Suppressor macrophage (primary cell): Measurements from ENCODE around the gene LRRC55.

Experiments used
- DNase-seq, 4 experiments: peaks; one replicate each; pipeline ENCODE4 v3.0.0-alpha.2; 2020 to 2022
- total RNA-seq, 17 experiments: gene quantifications; one replicate each; lab custom pipeline; 2026; ENCODE audit warnings: mixed read lengths in 6 of 17, inconsistent platforms in 3 of 17; lab: John Stamatoyannopoulos, UW

LRRC55 gene
- total RNA-seq = 0 to 2.4 (median 0) reads per million in 17 experiments

DNA sequence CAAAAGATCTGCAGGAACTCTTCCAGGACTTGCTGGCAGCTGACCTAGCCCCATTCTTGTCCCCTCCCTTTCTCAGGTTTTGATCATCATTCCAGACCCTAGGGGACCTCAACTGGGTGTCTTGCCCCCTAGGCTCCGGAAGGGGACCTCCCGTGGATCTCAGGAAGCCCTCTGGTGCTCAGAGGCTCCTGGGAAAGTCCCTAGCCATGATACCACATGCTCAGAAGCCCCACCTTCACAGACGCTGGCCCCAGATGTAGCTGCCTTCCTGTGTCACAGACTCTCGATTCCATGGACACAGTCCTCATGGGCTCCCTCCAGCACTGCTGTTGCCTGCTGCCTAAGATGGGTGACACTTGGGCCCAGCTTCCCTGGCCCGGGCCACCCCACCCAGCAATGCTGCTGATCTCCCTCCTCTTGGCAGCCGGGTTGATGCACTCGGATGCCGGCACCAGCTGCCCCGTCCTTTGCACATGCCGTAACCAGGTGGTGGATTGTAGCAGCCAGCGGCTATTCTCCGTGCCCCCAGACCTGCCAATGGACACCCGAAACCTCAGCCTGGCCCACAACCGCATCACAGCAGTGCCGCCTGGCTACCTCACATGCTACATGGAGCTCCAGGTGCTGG is at the start of gene LRRC55:
Gene LRRC55, plus strand, starts transcription at position 276 of the 628 bp plus-strand sequence. Its CDS starts 70 bp downstream, at position 346.
- DNase-seq = no peak

GRCh38 chr11:57133366-57134038 is 48.3 kb upstream of the LRRC55 start:
- DNase-seq = no peak

DNA sequence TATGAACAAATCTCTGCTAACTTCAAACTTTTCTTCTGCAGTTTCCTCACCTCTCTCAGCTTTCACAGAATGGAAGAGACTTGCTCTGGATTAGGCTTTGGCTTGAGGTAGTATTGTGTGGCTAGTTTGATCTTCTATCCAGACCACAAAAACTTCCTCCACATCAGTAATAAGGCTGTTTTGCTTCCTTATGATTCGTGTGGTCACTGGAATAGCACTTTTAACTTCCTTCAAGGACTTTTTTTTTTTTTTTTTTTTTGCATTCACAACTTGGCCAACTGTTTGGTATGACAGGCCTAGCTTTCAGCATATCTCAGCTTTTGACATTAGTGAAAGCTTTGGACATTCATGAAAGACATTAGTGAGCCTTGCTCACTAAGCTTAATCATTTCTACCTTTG is 47.5 kb upstream of the LRRC55 start:
- no peak for DNase-seq

DNA sequence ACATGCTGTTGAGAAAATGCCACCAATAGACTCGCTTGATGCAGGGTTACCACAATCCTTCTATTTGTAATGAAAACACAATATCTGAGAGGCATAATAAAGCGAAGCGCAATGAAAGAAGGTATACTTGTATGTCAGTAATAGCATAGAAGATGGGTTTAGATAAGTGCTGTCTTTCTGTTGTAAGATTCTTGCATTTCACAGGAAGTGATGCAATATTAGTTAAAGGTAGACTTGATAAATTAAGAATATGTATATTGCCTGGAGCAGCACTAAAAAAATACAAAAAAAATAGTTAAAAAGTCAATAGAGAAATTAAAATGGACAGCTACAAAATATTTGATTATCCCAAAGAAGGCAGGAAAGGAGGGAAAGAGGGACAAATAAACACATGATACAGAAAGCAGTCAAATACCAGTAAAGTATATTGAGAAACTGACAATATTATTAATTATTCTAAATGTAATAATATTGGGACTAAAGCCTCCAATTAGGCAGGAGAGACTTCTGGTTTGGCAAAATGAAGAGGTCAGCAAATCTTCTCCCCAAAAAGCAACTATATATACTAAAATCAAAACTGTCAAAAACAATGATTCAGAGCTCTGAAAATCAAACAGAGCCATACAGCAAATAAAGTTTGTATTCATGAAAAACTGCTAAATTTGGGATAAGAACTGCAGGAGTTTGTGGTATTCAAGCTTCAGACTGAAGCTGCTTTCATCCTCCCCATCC is 46.6 kb upstream of the LRRC55 start:
- no peak for DNase-seq

GRCh38 chr11:57140568-57140967 is 41.2 kb upstream of the LRRC55 start:
- no peak for DNase-seq

DNA sequence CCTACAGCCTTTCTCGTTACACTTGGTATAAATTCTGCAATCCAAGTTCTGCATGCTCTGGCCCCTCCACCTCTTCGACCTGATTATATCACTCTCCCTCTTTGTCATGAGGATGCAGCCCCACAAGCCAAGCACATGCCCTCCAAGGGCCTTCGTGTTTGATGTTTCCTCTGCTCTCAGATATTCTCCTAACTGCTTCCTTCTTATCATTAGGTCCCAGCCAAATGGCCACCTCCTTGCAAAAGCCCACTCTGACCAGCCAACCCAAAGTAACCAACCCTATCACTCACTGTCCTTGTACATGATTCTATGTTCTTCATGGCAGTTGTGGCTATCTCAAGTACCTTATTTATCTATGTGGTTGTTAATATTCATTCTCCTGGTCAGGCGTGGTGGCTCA is 38.3 kb upstream of the LRRC55 start:
- DNase-seq = no peak

- DNase-seq = no peak
Measured at GRCh38 chr11:57144075-57144474, 37.7 kb upstream of the LRRC55 start.

GRCh38 chr11:57144531-57145320 is 37.0 kb upstream of the LRRC55 start:
- DNase-seq = no peak

DNA sequence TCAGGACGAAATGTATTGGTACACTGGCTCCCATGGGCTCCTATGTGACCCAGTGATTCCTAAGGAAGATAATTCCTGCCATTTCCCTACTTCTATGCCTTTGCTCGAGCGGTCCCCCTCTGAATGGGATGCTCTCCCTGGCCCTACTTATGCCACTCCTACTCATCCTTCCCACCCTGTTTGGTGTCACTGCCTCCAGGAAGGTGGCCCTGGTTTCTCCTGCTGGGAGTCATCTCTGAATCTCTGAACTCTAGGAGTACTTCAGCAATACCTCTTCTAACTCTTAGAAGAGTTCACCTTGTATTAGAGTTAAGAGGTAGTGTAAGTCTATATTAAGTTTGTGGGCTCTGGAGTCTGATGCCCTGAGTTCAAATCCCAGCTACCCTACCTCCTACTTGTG is 35.5 kb upstream of the LRRC55 start:
- DNase-seq = no peak

GRCh38 chr11:57148621-57149020 is 33.1 kb upstream of the LRRC55 start:
- no peak for DNase-seq

DNA sequence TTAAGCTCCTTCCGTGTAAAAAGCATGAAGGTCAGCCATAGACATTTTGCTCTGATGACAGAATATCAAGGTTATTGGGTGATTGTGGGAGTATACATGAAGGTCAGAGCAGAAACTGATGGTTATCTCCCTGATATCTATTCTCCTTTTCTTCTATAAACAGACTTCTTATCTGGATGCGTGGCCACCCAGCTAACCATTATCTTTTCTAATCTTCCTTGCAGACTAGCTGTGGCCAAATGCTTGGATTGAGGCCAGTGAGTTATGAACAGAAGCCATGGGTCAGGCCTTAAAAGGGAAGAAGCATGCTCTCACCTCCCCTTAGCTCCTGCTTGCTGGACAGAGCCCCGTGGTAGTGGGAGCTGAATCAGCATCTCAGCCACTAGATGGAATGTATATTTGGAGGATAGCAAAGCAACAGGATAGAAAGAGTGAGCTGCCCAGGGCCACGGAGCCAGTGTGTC is 31.3 kb upstream of the LRRC55 start:
- DNase-seq = no peak

DNA sequence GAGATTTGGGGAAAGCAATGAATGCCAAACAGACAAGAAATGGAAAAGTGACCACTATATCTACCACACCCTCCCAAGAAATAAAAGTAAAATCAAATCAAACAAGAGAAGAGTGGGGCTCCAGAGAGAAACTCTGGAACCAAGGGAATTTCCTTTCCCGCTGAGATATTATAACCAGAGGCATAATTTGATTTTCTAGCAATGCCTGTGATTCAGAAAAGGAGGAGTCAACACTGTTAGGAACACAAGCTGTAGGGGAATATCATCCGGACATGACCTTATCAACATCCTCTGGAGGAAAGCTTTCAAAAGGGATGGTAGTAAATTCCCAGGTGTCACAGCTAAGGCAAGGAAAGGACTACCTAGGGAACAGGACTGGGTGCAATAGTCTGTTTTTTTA is 29.6 kb upstream of the LRRC55 start:
- DNase-seq = no peak

DNA sequence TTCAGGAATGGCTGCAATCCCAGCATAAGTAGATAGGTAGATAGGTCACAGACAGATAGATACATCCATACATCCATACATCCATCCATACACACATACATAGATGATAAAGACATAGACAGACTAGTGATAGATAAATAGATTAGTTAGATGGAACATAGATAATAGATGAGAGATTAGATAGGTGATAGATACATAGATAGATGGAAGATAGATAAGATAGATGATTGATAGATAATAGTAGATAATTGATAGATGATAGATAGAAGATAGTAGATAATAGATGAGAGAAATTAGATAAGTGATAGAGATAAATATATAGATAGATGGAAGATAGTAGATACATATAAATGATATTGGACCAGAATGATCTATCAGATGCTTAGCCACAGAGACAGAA is 28.3 kb upstream of the LRRC55 start:
- no peak for DNase-seq

DNA sequence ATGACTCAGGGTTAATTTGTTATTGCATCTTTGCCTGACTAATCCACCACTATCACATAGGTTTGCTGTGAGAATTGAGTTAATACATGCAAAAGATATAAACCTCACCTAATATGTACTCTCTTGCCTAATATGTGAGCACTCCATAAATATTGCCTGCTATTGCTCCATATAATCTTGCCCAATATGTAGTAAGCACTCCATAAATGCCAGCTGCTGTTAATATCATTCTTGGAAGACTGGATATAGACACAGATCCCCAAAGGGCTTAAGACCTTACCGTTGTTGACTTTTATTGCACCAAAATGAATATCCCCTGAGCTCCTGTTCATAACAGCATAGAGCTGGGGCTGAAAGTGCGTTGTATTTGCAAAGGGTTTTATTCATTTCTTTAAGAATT is 27.0 kb upstream of the LRRC55 start:
- DNase-seq = no peak

GRCh38 chr11:57155400-57155799 is 26.4 kb upstream of the LRRC55 start:
- DNase-seq = no peak

GRCh38 chr11:57155838-57156607 is 25.7 kb upstream of the LRRC55 start:
- DNase-seq = no peak

DNA sequence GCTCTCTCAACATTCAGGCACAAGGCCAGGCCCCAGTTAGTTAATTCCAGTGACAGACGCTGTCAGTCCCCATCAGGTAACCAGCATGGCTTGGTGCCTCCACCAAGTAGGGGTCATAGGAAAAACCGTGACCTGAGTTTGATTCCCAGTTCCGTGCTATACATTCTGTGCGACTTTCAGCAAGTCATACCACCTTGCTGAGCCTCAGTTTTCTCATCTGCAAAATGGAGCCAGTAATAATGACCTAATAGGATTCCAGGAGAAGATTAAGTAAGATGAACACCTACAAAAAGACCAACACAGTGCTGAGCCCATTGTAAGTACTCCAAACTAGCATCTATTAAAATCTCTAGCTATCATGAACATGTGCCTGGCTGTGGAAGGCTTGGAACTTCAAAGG is 24.8 kb upstream of the LRRC55 start:
- no peak for DNase-seq

- DNase-seq = no peak
Measured at GRCh38 chr11:57157624-57158023, 24.1 kb upstream of the LRRC55 start.

- DNase-seq = no peak
Measured at GRCh38 chr11:57158180-57158579, 23.6 kb upstream of the LRRC55 start.

- no peak for DNase-seq
Measured at GRCh38 chr11:57158599-57158998, 23.2 kb upstream of the LRRC55 start.

GRCh38 chr11:57160665-57161064 is 21.1 kb upstream of the LRRC55 start:
- DNase-seq = no peak

GRCh38 chr11:57161351-57161750 is 20.4 kb upstream of the LRRC55 start:
- DNase-seq = no peak
